Activated T-cell treated with anti-CD3 and anti-CD28 coated beads, Interleukin-2, amount 50 U/mL, for 4 hours (primary cell): ENCODE data around the gene HSPG2. TPM values are rescaled to one million over a fixed set of nuclear protein-coding genes. Genes with fewer than 3 reads are reported as not detected.
A peak's percentile ranks its signal among the peaks of the same experiment; 100 is the strongest.
"Not testable (repeated sequence)": the region's sequence is repeated elsewhere in the genome, so short reads cannot be mapped to it uniquely, and the experiment has no call there.

ENCODE experiments used
- ATAC-seq, 2 donors: fragments of 200-7000 bp; cut with Tn5 transposase; one replicate each; pipeline ENCODE4 v1.10.0; 2021
- DNase-seq: peaks from one replicate; pipeline ENCODE4 v3.0.0-alpha.2; 2020
- H3K27me3 Mint-ChIP-seq: one replicate; pipeline ENCODE4 v1.8.0; 2021; ENCODE audit warnings: low read depth, mixed read lengths
- H3K36me3 Mint-ChIP-seq: one replicate; pipeline ENCODE4 v1.8.0; 2022; ENCODE audit warnings: mixed read lengths; ENCODE audit not compliant: insufficient read depth
- H3K4me1 Mint-ChIP-seq: one replicate; pipeline ENCODE4 v1.8.0; 2021; ENCODE audit warnings: low read depth, mixed read lengths
- H3K4me3 Mint-ChIP-seq: one replicate; pipeline ENCODE4 v1.8.0; 2021; ENCODE audit warnings: mild to moderate bottlenecking, moderate library complexity, mixed read lengths
- H3K9me3 Mint-ChIP-seq: one replicate; pipeline ENCODE4 v1.8.0; 2021; ENCODE audit warnings: mixed read lengths
- total RNA-seq, 3 donors: library from RNA; stranded (reverse); gene quantifications; one replicate each; pipeline ENCODE4 v1.2.1, GENCODE V29; 2021

The HSPG2 gene
- total RNA-seq, 3 donors from 2014 or later, result 0.92 to 1.7 (median 1.2) TPM

GRCh38 chr1:21967216-21967615 lies 30.1 kb upstream of the HSPG2 start:
- H3K4me3 Mint-ChIP-seq, H3K9me3 Mint-ChIP-seq, ATAC-seq, H3K4me1 Mint-ChIP-seq, H3K27me3 Mint-ChIP-seq, H3K36me3 Mint-ChIP-seq, DNase-seq: not testable (repeated sequence)

GRCh38 chr1:21966247-21967000 lies 29.3 kb upstream of the HSPG2 start:
- H3K27me3 Mint-ChIP-seq, result peaks cover 4% of the 10 kb centered on the region
- DNase-seq (no peak), ATAC-seq (no peak)
- H3K9me3 Mint-ChIP-seq, result no peaks in the 10 kb centered on the region
- no peaks in the 10 kb centered on the region for H3K36me3 Mint-ChIP-seq
- no peak overlapping the region for H3K4me3 Mint-ChIP-seq
- peaks cover 5% of the 10 kb centered on the region for H3K4me1 Mint-ChIP-seq

GRCh38 chr1:21963477-21964217 lies 26.5 kb upstream of the HSPG2 start:
- Mint-ChIP-seq H3K4me1 (peaks cover 9% of the 10 kb centered on the region), H3K27me3 (peaks cover 4% of the 10 kb centered on the region), H3K9me3 (no peaks in the 10 kb centered on the region), H3K4me3 (no peak overlapping the region), H3K36me3 (no peaks in the 10 kb centered on the region)
- peak; percentile 88 to 89 for ATAC-seq
- DNase-seq, result peak; percentile 83

- Mint-ChIP-seq H3K9me3 (no peaks in the 10 kb centered on the region), H3K4me1 (peaks cover 26% of the 10 kb centered on the region), H3K36me3 (no peaks in the 10 kb centered on the region), H3K27me3 (peaks cover 6% of the 10 kb centered on the region), H3K4me3 (no peak overlapping the region)
- no peak for DNase-seq
- no peak for ATAC-seq
Measured at GRCh38 chr1:21961799-21962198, 24.7 kb upstream of the HSPG2 start.

- DNase-seq (no peak), ATAC-seq (no peak)
- no peaks in the 10 kb centered on the region for H3K9me3 Mint-ChIP-seq
- H3K36me3 Mint-ChIP-seq, result no peaks in the 10 kb centered on the region
- peaks cover 4% of the 10 kb centered on the region for H3K27me3 Mint-ChIP-seq
- H3K4me3 Mint-ChIP-seq, result no peak overlapping the region
- H3K4me1 Mint-ChIP-seq, result peaks cover 31% of the 10 kb centered on the region
Measured at GRCh38 chr1:21961337-21961736, 24.2 kb upstream of the HSPG2 start.

- ATAC-seq, result peak; percentile 80 to 85
Measured at GRCh38 chr1:21956720-21957552, 19.8 kb upstream of the HSPG2 start.

GRCh38 chr1:21955501-21956281 lies 18.6 kb upstream of the HSPG2 start:
- no peaks in the 10 kb centered on the region for H3K9me3 Mint-ChIP-seq
- no peak for DNase-seq
- H3K27me3 Mint-ChIP-seq, result peaks cover 3% of the 10 kb centered on the region
- H3K4me3 Mint-ChIP-seq, result no peak overlapping the region
- H3K4me1 Mint-ChIP-seq, result peaks cover 33% of the 10 kb centered on the region
- no peaks in the 10 kb centered on the region for H3K36me3 Mint-ChIP-seq
- ATAC-seq, result no peak

More at GRCh38 chr1:21956720-21957552, 19.8 kb upstream of the HSPG2 start:
- peak overlapping the region; percentile 67 for H3K4me3 Mint-ChIP-seq
- peaks cover 33% of the 10 kb centered on the region for H3K4me1 Mint-ChIP-seq
- peaks cover 3% of the 10 kb centered on the region for H3K27me3 Mint-ChIP-seq
- H3K36me3 Mint-ChIP-seq, result no peaks in the 10 kb centered on the region
- H3K9me3 Mint-ChIP-seq, result no peaks in the 10 kb centered on the region
- peak; percentile 47 for DNase-seq

- Mint-ChIP-seq H3K4me3 (no peak overlapping the region), H3K36me3 (no peaks in the 10 kb centered on the region), H3K9me3 (no peaks in the 10 kb centered on the region), H3K27me3 (peaks cover 3% of the 10 kb centered on the region), H3K4me1 (peaks cover 33% of the 10 kb centered on the region)
- DNase-seq (no peak), ATAC-seq (no peak)
Measured at GRCh38 chr1:21955058-21955457, 17.9 kb upstream of the HSPG2 start.

GRCh38 chr1:21952786-21953520 lies 15.8 kb upstream of the HSPG2 start:
- Mint-ChIP-seq H3K36me3 (no peaks in the 10 kb centered on the region), H3K4me1 (peaks cover 22% of the 10 kb centered on the region), H3K27me3 (peaks cover 3% of the 10 kb centered on the region), H3K9me3 (no peaks in the 10 kb centered on the region), H3K4me3 (no peak overlapping the region)
- ATAC-seq, result no peak
- DNase-seq, result no peak

- Mint-ChIP-seq H3K9me3 (no peaks in the 10 kb centered on the region), H3K4me3 (no peak overlapping the region), H3K4me1 (peaks cover 7% of the 10 kb centered on the region), H3K27me3 (no peaks in the 10 kb centered on the region), H3K36me3 (no peaks in the 10 kb centered on the region)
- DNase-seq (no peak), ATAC-seq (no peak)
Measured at GRCh38 chr1:21951226-21951870, 14.2 kb upstream of the HSPG2 start.

GRCh38 chr1:21950734-21951133 lies 13.6 kb upstream of the HSPG2 start:
- H3K9me3 Mint-ChIP-seq, result no peaks in the 10 kb centered on the region
- no peaks in the 10 kb centered on the region for H3K27me3 Mint-ChIP-seq
- peaks cover 2% of the 10 kb centered on the region for H3K4me1 Mint-ChIP-seq
- no peak overlapping the region for H3K4me3 Mint-ChIP-seq
- no peaks in the 10 kb centered on the region for H3K36me3 Mint-ChIP-seq
- ATAC-seq (no peak), DNase-seq (no peak)

- H3K4me1 Mint-ChIP-seq, result no peaks in the 10 kb centered on the region
- H3K4me3 Mint-ChIP-seq, result no peak overlapping the region
- no peaks in the 10 kb centered on the region for H3K27me3 Mint-ChIP-seq
- ATAC-seq (no peak), DNase-seq (no peak)
- H3K36me3 Mint-ChIP-seq, result no peaks in the 10 kb centered on the region
- no peaks in the 10 kb centered on the region for H3K9me3 Mint-ChIP-seq
Measured at GRCh38 chr1:21946836-21947587, 9.9 kb upstream of the HSPG2 start.
